ENCODE results near the gene DGKH.

The DGKH gene

GRCh38 chr13:42048342-42048683 lies at the start of gene DGKH:
Gene DGKH, plus strand, starts transcription at chr13:42048648. Its CDS starts 126 bp downstream, at chr13:42048774.
- DNase-seq (ENCODE audit: low spot score) = no peak

DNA sequence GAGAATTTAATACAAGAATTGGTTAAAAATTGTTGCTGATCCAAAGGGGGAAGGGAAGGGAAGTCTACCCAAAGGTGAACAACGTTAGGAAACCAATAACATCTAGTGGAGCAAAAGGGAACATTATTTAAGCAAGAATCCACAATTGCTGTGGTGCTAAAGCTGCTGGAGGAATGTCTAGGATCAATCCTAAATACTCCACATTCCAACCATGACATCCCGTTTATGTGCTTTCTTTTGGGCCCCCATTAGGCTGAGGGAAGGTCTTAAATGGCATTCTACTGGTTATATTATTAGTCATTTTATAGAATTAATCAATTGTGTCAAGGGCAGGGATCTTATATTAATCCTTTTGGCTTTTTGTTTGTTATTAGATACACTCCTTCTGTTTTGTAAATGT lies 47.6 kb upstream of the DGKH start:
- no peak for DNase-seq (ENCODE audit: low spot score)

- DNase-seq (ENCODE audit: low spot score) = no peak
Measured at GRCh38 chr13:42001580-42001979, 46.9 kb upstream of the DGKH start.

DNA sequence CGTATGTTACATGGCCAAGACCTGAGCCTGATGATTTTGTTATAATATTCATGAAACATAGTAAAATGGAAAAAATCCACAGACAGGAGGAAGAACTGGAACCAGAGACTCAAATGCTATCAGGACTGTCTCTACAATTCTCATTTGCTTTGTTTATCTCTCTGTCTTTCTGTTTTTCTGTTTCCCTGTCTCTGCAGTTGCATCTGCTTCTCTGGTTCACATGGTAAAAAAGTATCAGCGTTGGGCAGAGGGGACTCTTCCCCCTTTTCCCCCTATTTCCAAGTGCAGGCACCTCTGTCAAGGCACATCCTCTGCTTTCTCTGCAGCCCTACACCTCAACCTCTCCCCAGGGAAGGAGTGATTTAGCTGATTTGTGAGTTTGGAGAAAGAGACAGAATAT lies 46.4 kb upstream of the DGKH start:
- DNase-seq (ENCODE audit: low spot score) = no peak

DNA sequence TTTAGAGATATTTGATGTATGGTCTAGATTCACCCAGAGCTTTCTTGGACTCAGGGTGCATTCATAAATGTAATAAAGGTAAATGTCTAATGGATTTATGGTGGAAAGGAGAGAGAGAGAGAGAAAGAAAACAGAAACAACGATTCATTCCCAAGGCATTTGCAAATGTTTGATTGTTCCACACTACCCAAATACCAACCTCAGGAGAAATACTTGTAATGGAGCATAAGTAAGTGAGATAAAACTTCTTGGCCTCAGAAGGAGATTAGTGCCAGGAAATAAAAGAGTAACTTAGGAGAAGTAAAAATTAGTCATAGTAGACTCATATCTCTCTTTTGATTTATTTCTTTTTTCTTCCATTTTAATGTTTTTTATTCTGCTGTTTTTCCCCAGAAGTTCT lies 40.6 kb upstream of the DGKH start:
- DNase-seq (ENCODE audit: low spot score) = no peak

- DNase-seq (ENCODE audit: low spot score) = no peak
Measured at GRCh38 chr13:42009057-42009456, 39.4 kb upstream of the DGKH start.

DNA sequence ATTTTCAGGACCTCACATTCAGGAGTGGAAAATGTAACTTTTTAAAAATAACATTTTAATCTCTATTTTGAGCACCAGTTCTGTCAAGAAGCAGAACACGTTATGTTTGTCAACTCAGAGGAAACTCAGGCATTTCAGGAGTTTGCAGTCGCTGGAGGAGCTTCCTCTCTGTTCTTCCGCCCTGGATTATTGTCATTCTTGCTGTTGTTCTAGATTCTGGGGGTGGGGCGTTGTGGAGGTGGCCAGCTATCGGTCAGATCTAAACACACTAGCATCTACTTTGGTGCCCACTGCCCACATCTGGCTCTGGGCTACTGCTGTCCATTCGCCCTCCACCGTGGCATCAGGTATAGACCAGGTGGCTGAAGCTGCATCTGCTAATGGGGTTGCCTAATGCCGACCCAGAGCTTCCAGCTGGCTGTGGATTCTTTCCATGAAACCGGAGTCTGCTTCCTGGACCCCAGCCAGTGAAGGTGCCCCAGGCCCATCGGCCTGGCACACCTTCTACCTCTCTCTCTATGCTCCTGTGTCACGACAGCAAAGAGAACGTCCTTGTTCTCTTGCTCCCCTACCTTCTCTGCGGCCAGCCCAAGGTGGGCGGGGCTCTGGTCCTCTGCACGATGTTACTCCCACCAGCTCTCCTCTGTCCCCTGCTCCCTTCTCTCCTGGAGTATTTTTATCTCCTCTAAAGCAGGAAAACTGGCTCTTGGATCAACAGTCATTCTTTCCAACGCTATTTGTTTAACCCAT lies 36.7 kb upstream of the DGKH start:
- no peak for DNase-seq (ENCODE audit: low spot score)

GRCh38 chr13:42014119-42014518 lies 34.3 kb upstream of the DGKH start:
- DNase-seq (ENCODE audit: low spot score) = no peak

DNA sequence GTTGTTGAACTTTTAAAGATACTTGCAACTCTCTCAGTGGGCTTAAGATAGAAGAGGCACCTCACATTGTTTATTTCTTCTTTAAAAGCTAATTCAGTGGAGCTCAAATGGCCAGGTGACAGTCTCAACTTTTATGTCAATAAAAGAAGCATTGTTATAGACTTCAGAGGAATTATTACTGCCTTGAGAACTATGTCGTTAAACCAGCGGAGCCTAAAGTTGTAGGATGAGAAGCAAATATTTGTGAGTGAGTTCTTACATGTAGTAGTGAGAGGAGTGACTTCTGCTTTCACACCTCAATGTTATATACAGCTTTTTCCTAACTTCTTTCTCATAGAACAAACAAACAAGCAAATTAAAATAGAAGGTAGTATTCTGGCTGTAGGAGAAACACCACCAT lies 31.2 kb upstream of the DGKH start:
- DNase-seq (ENCODE audit: low spot score) = no peak

GRCh38 chr13:42021851-42022250 lies 26.6 kb upstream of the DGKH start:
- DNase-seq (ENCODE audit: low spot score) = no peak

- DNase-seq (ENCODE audit: low spot score) = no peak
Measured at GRCh38 chr13:42022336-42022735, 26.1 kb upstream of the DGKH start.

GRCh38 chr13:42022796-42023493 lies 25.5 kb upstream of the DGKH start:
- no peak for DNase-seq (ENCODE audit: low spot score)

- DNase-seq (ENCODE audit: low spot score) = no peak
Measured at GRCh38 chr13:42027286-42027685, 21.2 kb upstream of the DGKH start.

DNA sequence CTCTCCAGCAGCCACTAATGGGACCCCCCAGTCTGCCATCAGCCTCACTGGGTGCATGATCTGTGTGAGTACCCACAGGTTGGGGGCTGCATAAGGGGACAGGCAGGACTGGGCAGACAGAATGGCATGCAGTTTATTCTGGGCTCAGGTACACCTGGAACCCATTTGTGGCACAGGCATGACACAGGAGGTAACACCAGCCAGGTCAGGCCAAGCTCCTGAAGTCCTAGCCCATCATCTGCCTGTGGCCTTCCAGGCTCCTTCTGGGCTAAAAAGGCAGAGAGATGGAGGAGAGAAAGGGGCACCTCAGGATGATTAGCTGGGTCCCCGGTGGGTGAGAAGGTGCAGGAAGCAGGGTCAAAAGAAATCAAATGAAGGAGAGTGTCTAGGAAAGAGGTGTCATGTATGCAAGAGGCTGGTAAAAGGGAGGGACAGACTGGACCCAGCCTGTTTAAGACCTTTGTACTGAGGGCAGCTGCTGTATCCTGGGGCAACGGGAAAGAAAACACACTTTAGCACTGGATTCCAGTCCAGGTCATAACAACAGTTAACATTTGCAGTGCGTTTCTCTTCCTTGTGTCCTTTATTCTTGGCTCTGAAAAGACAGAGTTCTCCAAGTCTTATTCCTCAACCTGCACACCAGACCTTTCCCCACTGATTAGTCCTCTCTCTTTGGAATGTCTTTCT lies 20.2 kb upstream of the DGKH start:
- no peak for DNase-seq (ENCODE audit: low spot score)

DNA sequence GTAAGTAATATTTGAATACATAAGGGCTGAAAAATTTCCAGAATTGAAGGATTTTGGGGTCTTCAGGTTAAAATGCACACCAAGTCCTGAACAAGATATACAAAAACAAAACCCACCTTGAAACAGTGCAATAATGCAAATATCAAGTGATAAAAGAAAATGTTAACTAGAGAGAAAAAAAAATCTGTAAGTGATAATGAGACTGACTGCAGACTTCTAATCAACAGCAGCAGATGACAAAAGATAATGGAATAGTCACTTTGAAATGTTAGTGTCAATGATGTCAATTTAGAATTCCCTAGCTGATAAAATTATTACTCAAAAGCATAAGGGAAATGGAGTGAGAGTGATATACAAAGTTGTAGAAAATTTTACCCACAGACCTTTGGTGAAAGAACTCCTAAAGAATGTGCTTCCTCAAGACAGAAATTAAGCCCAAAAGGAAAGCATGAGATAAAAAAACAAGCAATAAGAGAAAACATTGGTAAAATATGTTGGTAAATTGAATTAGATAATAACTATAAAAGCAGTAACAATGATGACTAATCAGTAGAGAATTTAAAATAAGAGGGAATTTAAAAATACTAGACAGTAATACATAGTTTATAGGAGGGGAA lies 12.4 kb upstream of the DGKH start:
- no peak for DNase-seq (ENCODE audit: low spot score)

GRCh38 chr13:42036711-42037110 lies 11.7 kb upstream of the DGKH start:
- no peak for DNase-seq (ENCODE audit: low spot score)

- no peak for DNase-seq (ENCODE audit: low spot score)
Measured at GRCh38 chr13:42038661-42039456, 9.6 kb upstream of the DGKH start.

GRCh38 chr13:42039457-42039945 lies 8.9 kb upstream of the DGKH start:
- DNase-seq (ENCODE audit: low spot score) = peak; percentile 65

DNA sequence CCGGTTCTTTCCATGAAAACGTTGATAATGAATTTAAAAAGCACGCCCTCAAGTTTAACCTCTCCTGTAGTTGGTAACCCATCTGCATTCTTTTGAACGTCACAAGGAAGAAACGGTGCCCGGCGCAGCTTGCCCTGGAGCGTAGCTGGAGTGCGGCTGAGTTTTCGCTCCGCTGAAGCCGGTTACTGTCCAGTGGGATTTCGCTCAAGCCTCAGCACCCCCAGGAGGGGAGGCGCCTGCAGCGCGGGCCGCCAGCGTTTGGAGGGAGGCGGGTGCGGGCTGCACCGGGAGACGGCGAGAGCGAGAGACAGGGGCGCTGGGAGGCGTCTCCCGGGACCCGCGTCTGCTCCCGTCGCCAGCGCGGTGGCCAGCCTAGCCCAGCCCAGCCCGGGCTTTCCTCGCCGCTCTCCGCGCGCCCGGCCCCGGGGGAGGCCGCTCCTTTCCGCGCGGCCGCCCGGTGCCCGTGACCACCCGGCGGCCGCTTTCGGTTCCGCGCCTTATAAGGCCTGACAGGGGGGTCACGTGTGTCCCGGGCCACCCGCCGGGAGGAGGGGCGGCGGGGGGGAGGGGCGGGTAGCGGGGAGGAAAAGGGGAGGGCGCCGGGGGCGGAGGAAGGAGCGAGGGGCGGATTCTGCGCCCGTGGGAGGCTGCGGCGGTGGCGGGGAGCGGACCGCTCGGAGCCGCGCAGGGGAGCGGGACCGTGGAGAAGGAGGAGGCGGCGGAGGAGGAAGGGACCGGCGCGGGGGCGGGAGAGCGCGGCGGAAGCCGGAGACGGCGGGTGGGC lies 8.3 kb upstream of the DGKH start:
- DNase-seq (ENCODE audit: low spot score) = peak; percentile 87

- DNase-seq (ENCODE audit: low spot score) = no peak
Measured at GRCh38 chr13:42040730-42041010, 7.8 kb upstream of the DGKH start.

DNA sequence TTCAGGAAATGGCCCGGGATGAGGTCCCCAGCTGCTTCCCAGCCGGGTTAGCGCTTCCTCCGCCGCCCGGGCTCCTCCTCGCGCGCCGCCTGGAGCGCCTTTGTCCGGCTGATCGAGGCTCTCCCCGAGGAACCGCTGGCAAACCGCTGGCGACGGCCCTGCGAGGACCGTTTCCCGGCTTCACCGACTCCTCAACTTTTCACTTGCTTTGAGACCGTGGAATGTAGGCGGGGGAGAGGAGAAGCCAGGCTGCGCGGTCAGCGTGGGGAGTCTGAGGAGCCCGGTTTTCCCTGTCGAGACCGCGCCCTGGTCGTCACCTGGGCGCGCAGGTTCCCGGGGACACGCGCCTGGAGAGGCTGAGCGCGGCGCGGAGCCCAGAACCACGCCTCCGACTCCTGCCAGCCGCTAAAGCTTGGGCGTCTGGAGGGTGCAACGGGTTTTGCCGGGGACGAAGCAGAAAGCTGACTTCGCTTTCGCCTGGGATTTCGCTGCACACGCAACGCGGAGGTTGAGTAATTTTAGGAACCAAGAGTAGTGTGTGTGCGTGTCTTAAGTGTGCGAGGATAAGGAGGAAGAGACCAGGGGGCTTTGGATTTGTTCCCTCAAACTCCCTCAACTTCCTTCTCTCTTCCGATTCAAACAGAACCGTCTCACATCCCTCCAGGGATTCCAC lies 7.3 kb upstream of the DGKH start:
- DNase-seq (ENCODE audit: low spot score) = peak; percentile 52
